ENCODE results near the gene ZNF575. TPM values are rescaled to one million over a fixed set of nuclear protein-coding genes. Genes with fewer than 3 reads are reported as not detected.

ZNF575 gene
- total RNA-seq, 1 donor from 2014 or later: 0.72 TPM

- no peaks in the 10 kb centered on the region for H3K27me3 Mint-ChIP-seq (ENCODE audit: low read depth)
- H3K9me3 Mint-ChIP-seq: no peaks in the 10 kb centered on the region
- no peak overlapping the region for H3K27ac Mint-ChIP-seq (ENCODE audit: unreplicated experiment)
- TF ChIP-seq, protein P1, sequence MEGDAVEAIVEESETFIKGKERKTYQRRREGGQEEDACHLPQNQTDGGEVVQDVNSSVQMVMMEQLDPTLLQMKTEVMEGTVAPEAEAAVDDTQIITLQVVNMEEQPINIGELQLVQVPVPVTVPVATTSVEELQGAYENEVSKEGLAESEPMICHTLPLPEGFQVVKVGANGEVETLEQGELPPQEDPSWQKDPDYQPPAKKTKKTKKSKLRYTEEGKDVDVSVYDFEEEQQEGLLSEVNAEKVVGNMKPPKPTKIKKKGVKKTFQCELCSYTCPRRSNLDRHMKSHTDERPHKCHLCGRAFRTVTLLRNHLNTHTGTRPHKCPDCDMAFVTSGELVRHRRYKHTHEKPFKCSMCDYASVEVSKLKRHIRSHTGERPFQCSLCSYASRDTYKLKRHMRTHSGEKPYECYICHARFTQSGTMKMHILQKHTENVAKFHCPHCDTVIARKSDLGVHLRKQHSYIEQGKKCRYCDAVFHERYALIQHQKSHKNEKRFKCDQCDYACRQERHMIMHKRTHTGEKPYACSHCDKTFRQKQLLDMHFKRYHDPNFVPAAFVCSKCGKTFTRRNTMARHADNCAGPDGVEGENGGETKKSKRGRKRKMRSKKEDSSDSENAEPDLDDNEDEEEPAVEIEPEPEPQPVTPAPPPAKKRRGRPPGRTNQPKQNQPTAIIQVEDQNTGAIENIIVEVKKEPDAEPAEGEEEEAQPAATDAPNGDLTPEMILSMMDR (conservative IDR thresholded peaks at IDR 0.05): no peak
- DNase-seq (ENCODE audit: low read depth, low spot score): no peak
- no peak overlapping the region for H3K4me3 Mint-ChIP-seq
- peaks cover 12% of the 10 kb centered on the region for H3K36me3 Mint-ChIP-seq (ENCODE audit: low read depth)
- H3K4me1 Mint-ChIP-seq: no peaks in the 10 kb centered on the region
Observed at GRCh38 chr19:43552616-43553015, 19.6 kb downstream of the ZNF575 start.

DNA sequence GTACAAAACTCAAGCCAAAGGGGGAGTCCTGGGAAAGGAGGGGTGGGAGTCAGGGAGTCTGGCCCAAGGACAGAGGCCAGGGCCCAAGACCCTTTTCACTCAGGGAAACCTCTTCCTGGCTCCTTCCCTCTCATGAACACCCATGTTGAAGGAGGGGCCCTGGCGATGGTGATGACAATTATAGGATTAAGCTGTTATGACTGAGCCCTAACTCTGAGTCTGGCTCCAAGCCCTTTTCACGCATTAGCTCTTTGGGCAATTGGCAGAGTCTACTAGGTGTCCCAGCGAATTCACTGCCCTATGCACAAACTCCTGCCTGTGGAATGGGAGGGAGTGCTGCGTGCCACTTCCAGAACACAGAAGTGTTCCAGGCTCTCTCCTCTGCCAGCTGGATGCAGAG lies 20.7 kb downstream of the ZNF575 start:
- no peak overlapping the region for H3K4me3 Mint-ChIP-seq
- H3K9me3 Mint-ChIP-seq: no peaks in the 10 kb centered on the region
- peaks cover 8% of the 10 kb centered on the region for H3K36me3 Mint-ChIP-seq (ENCODE audit: low read depth)
- no peak for DNase-seq (ENCODE audit: low read depth, low spot score)
- no peaks in the 10 kb centered on the region for H3K27me3 Mint-ChIP-seq (ENCODE audit: low read depth)
- TF ChIP-seq, protein P1 (conservative IDR thresholded peaks at IDR 0.05): no peak
- H3K27ac Mint-ChIP-seq (ENCODE audit: unreplicated experiment): no peak overlapping the region
- no peaks in the 10 kb centered on the region for H3K4me1 Mint-ChIP-seq

GRCh38 chr19:43554317-43554895 lies 21.4 kb downstream of the ZNF575 start:
- TF ChIP-seq, protein P1 (conservative IDR thresholded peaks at IDR 0.05): no peak
- DNase-seq (ENCODE audit: low read depth, low spot score): no peak
- Mint-ChIP-seq H3K27ac (ENCODE audit: unreplicated experiment) (no peak overlapping the region), H3K36me3 (ENCODE audit: low read depth) (peaks cover 8% of the 10 kb centered on the region), H3K27me3 (ENCODE audit: low read depth) (no peaks in the 10 kb centered on the region), H3K4me1 (no peaks in the 10 kb centered on the region), H3K9me3 (no peaks in the 10 kb centered on the region), H3K4me3 (no peak overlapping the region)

DNA sequence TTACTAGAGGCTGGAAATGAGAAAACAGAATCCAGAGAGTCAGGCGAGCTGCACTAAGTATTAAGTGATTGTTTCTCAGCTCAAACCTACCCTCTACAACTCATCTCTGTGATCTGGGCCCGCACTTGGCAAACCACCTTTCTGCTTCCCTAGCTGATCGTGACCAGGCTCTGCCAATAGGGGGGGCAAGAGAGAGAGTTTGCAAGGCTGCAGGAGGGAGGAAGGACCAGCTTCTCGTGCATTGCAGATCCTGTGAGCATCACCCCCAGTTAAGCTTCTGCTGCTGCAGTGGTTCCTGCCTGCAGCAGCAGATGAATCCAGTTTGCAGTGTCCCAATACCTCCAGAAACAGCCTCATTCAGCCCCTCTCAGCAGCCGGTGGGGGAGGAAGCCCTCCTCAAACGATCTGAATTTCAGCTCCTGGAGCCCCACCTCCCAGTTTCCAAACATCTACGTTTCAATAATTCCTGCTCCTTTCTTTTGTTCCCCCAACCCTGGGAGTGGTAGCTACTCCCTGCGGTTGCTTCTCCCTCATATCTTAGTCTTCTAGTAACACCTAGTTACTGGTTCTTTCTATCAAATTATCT lies 22.3 kb downstream of the ZNF575 start:
- Mint-ChIP-seq H3K4me3 (no peak overlapping the region), H3K27ac (ENCODE audit: unreplicated experiment) (peak overlapping the region; percentile 9), H3K27me3 (ENCODE audit: low read depth) (no peaks in the 10 kb centered on the region), H3K36me3 (ENCODE audit: low read depth) (peaks cover 8% of the 10 kb centered on the region), H3K9me3 (no peaks in the 10 kb centered on the region), H3K4me1 (no peaks in the 10 kb centered on the region)
- TF ChIP-seq, protein P1 (conservative IDR thresholded peaks at IDR 0.05): peak; percentile 76
- DNase-seq (ENCODE audit: low read depth, low spot score): peak; percentile 83

DNA sequence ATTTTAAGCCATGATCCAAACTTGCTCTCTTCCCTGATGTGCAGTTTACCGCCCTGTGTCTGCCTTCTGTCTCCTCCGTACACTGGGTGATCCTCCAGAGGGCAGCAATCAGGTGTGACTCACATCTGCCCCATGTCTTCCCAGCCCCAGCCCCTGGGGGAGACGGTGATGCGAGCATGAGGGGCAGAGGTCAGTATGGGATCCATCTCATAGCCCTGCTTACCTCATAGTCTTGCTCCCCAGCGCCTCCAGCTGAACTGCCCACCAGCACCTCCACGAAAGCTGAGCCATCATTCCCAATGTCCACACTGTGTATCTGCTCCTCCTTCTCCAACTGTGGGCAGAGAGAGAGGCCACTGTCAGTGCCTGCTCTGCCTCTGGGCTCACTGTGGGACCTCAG lies 27.7 kb downstream of the ZNF575 start:
- peak overlapping the region; percentile 12 for H3K27ac Mint-ChIP-seq (ENCODE audit: unreplicated experiment)
- no peaks in the 10 kb centered on the region for H3K4me1 Mint-ChIP-seq
- DNase-seq (ENCODE audit: low read depth, low spot score): no peak
- no peaks in the 10 kb centered on the region for H3K27me3 Mint-ChIP-seq (ENCODE audit: low read depth)
- H3K9me3 Mint-ChIP-seq: no peaks in the 10 kb centered on the region
- peaks cover 3% of the 10 kb centered on the region for H3K36me3 Mint-ChIP-seq (ENCODE audit: low read depth)
- TF ChIP-seq, protein P1 (conservative IDR thresholded peaks at IDR 0.05): no peak
- no peak overlapping the region for H3K4me3 Mint-ChIP-seq

All from neural crest cell (in vitro differentiated cells).